Common myeloid progenitor, CD34-positive (primary cell): ENCODE data around the gene PDE11A. TPM values are rescaled to one million over a fixed set of nuclear protein-coding genes. Genes with fewer than 3 reads are reported as not detected.

Source experiments
- CTCF ChIA-PET: fragments of 350-600 bp; sonication (Branson Sonifier 250); formaldehyde crosslinking; loops from one replicate; lab custom pipeline; 2021; ENCODE audit warnings: antibody characterized with exemption; lab: Charles Lee
- POLR2A ChIA-PET: fragments of 350-600 bp; sonication (Branson Sonifier 250); formaldehyde crosslinking; loops from one replicate; lab custom pipeline; 2021; ENCODE audit warnings: antibody characterized with exemption; lab: Charles Lee
- DNase-seq, 3 donors: peaks; one replicate each; pipeline versions ENCODE4 v3.0.0 to v3.0.0-alpha.2; 2013
- H3K27ac ChIP-seq, 2 experiments: 1 replicate in 1 of 2; 2 replicates in 1 of 2; pipeline ENCODE4 v1.7.0; 2013; ENCODE audit warnings: inconsistent platforms in 2 of 2, low read length in 2 of 2, mild to moderate bottlenecking in 2 of 2, low read depth in 1 of 2, moderate library complexity in 1 of 2; ENCODE audit not compliant: severe bottlenecking in 2 of 2, insufficient read depth in 1 of 2, poor library complexity in 1 of 2
- H3K27me3 ChIP-seq, 5 experiments: replicated peaks in 2 of 5; 1 replicate in 3 of 5; 2 replicates in 2 of 5; pipeline versions ENCODE4 v1.6.1 to v1.7.0; 2013; ENCODE audit warnings: low read length in 4 of 5, mild to moderate bottlenecking in 2 of 5, moderate library complexity in 2 of 5, inconsistent platforms in 1 of 5; ENCODE audit not compliant: insufficient read depth in 5 of 5, control insufficient read depth in 4 of 5
- H3K36me3 ChIP-seq, 4 experiments: 1 replicate in 2 of 4; 2 replicates in 2 of 4; pipeline versions ENCODE4 v1.6.1 to v1.7.0; 2013; ENCODE audit warnings: low read length in 3 of 4, control low read depth in 1 of 4, mild to moderate bottlenecking in 1 of 4; ENCODE audit not compliant: control insufficient read depth in 4 of 4, insufficient read depth in 4 of 4
- H3K4me1 ChIP-seq, 4 experiments: 1 replicate in 3 of 4; 2 replicates in 1 of 4; pipeline versions ENCODE4 v1.6.1 to v1.7.1; 2013; ENCODE audit warnings: low read length in 3 of 4, mild to moderate bottlenecking in 3 of 4, control low read depth in 1 of 4, inconsistent platforms in 1 of 4, moderate library complexity in 1 of 4; ENCODE audit not compliant: control insufficient read depth in 4 of 4, insufficient read depth in 4 of 4; ENCODE audit errors: control extremely low read depth in 1 of 4
- H3K4me3 ChIP-seq, 7 experiments: 1 replicate in 4 of 7; 2 replicates in 3 of 7; pipeline versions ENCODE4 v1.5.1 to v1.7.0; 2013; ENCODE audit warnings: mild to moderate bottlenecking in 7 of 7, low read length in 6 of 7, moderate library complexity in 6 of 7, inconsistent platforms in 2 of 7, low read depth in 2 of 7, control low read depth in 1 of 7; ENCODE audit not compliant: insufficient read depth in 4 of 7, control insufficient read depth in 1 of 7; ENCODE audit errors: extremely low read depth in 1 of 7
- H3K9me3 ChIP-seq, 5 experiments: 1 replicate in 4 of 5; 2 replicates in 1 of 5; pipeline versions ENCODE4 v1.6.1 to v1.7.1; 2013; ENCODE audit warnings: low read length in 4 of 5, mild to moderate bottlenecking in 2 of 5, inconsistent platforms in 1 of 5, low read depth in 1 of 5, moderate library complexity in 1 of 5; ENCODE audit not compliant: control insufficient read depth in 4 of 5, insufficient read depth in 2 of 5; ENCODE audit errors: control extremely low read depth in 1 of 5
- WGBS: methylation state at CpG from one replicate; pipeline ENCODE4 v1.1.5; 2013; ENCODE audit not compliant: insufficient coverage; 5-methylcytosine and 5-hydroxymethylcytosine counted together
- polyA plus RNA-seq: library from polyadenylated mRNA; unstranded; fragments of 120-200 nt; gene quantifications from one replicate; pipeline ENCODE4 v1.2.1, GENCODE V29; 2013

PDE11A gene
- 0.13 TPM for polyA plus RNA-seq

DNA sequence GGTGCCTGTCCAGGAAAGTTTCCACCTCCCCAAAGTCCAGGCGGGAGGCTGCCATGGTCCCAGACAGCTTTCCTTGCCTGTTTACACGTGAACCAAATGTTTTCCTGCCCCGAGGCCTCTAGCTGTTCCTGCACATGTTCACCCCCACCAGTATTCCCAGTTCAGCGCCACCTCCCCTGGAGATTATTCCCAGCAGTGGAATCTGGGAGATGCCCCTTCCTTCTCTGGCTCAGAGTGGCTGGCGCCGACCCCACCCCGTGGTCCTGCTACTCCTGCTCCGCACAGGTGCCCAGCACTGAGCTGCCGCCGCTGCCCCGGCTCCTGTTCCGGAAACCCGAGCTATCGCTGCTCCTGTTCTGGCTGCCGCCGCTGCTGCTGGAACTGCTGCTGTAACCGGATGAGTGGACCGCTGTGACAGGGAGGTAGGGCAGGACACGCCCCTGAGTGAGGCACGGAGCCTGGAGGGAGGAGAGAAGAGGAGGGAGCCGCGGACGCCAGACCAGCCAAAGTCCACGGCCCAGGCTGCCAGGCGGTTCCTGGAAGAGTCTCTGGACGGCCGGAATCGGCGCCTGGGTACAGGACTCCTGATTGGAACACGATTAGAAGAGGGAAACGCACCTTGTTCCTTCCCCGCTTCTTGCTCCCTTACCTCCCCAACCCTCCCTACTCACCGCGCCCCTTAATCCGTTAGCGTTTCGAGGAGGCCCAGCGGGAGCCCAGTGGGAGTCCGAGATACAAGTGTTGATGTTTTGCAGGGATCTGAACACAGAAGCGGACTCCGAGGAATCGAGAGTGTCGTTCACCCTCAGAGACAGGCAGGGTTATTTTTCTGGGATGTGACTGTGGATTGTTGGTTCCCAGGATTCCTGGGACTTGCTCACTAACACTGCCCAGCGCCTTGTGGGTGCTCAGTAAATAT is at the start of gene PDE11A:
TSS of gene PDE11A (minus strand) at position 395 of the 919 bp plus-strand sequence. CDS start at position 55, 340 bp downstream.
- ChIA-PET CTCF (no interaction called here), POLR2A (no interaction called here)
- Histone ChIP-seq H3K4me1 (peaks cover 0 to 15% (median 13%) of the 10 kb centered on the region in 4 experiments), H3K27me3 (peaks cover 0 to 18% (median 2%) of the 10 kb centered on the region in 5 experiments), H3K9me3 (no peaks in the 10 kb centered on the region), H3K36me3 (no peaks in the 10 kb centered on the region), H3K4me3 (peak within 1 kb of the TSS; percentile 30 to 83 (median 65)), H3K27ac (no peak within 1 kb of the TSS)
- DNase-seq = peak; percentile 51 to 83 (median 72)
- WGBS = 6% methylated on average over 32 of the region's 44 CpGs

DNA sequence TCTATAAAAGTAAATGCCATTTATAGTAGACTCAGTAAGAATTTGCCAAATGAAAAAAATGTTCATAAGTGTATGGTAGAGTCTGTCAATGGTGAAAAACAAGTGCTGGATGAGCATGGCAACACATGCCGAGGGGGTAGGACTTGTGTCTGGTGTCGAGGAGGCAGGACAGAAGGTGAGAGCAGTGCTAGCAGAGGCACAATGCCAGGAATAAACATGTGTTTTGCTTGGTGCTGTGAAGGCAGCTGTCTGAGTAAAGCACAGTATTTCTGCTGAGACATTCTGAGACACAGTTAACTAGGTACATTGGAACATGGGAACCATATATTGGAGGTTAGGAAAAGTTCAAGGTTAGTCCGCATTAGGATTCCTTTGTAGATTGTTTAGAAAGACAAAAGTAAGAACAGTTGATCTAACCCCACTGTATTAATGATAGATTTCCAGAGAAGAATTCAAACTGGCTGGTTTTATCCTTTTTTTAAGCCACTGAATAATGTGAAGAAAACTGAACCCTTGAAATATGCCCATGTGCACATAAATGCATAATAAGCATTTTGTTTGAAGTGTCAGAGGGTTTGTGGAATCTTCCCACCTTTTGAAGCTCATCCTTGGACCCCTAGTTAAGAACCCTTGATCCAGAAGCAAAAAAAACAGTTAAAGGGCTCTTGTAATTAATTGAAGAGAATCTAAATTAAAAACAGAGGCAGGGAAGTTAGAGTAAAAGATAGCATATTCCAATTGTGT is 46.8 kb upstream of the PDE11A start:
- POLR2A ChIA-PET = no interaction called here
- CTCF ChIA-PET = interaction anchor here (0.7 to 1.6 kb wide), 4 partner anchors 9 to 295 kb away, joined by 3 to 6 read pairs (median 4); no protein-coding TSS in a partner anchor
- WGBS = 100% methylated on average over 3 of the region's 3 CpGs
- H3K27ac ChIP-seq = no peak overlapping the region
- H3K36me3 ChIP-seq = peaks cover 6 to 48% (median 29%) of the 10 kb centered on the region in 4 experiments
- DNase-seq = no peak
- H3K4me1 ChIP-seq = no peaks in the 10 kb centered on the region
- H3K27me3 ChIP-seq = no peaks in the 10 kb centered on the region
- no peaks in the 10 kb centered on the region for H3K9me3 ChIP-seq
- H3K4me3 ChIP-seq = no peak overlapping the region

DNA sequence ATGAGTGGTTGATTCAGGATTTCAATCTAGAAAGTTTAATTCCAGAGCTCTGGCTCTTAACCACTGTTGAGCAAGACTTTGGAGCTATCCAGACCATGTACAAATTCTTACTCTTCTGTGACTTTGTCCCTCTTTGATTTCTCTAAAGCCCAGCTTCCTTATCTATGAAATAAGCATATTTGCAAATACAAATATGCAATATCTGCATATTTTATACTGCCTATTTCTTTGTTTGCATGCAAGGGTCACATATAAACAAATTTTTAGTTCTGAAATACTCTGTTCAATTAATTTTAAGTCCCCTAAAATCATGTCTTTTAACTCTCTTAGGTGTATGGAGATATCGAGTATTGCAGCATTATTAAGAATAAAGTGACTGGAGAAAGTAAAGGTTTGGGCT is 45.1 kb upstream of the PDE11A start:
- no peak overlapping the region for H3K27ac ChIP-seq
- no peaks in the 10 kb centered on the region for H3K27me3 ChIP-seq
- no peak overlapping the region for H3K4me3 ChIP-seq
- WGBS = 100% methylated on average over 1 of the region's 1 CpG
- DNase-seq = no peak
- peaks cover 3 to 36% (median 22%) of the 10 kb centered on the region in 4 experiments for H3K36me3 ChIP-seq
- peaks cover 0 to 13% (median 8%) of the 10 kb centered on the region in 4 experiments for H3K4me1 ChIP-seq
- ChIA-PET CTCF (interaction anchor here (0.8 to 1.6 kb wide), 2 partner anchors 13 to 297 kb away, joined by 3 to 6 read pairs; no protein-coding TSS in a partner anchor), POLR2A (no interaction called here)
- H3K9me3 ChIP-seq = no peaks in the 10 kb centered on the region

DNA sequence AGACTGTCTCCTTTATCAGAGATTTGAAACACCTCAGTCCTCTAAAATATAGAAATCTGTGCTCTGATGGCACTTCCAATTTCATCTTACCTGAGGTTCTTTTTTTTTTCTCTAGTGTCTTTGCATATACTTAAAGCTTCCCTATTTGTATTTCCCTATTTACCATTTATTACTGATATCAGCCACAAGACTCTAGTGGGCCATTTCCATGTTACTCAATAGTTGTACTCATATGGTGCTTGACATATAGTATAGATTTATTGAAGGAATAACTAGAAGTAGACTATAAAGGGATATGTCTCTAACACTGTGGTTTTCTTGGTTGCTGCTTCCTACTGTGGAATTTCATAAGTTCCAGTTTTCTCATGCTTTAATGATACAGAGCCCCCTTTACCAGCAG is 42.7 kb upstream of the PDE11A start:
- ChIA-PET POLR2A (no interaction called here), CTCF (interaction anchor here (1.0 to 1.5 kb wide), 3 partner anchors 11 to 304 kb away, joined by 3 to 4 read pairs (median 4); no protein-coding TSS in a partner anchor)
- peaks cover 0 to 17% (median 11%) of the 10 kb centered on the region in 4 experiments for H3K36me3 ChIP-seq
- H3K27ac ChIP-seq = no peak overlapping the region
- H3K4me3 ChIP-seq = no peak overlapping the region
- H3K27me3 ChIP-seq = no peaks in the 10 kb centered on the region
- H3K4me1 ChIP-seq = peaks cover 0 to 18% (median 8%) of the 10 kb centered on the region in 4 experiments
- no peak for DNase-seq
- no peaks in the 10 kb centered on the region for H3K9me3 ChIP-seq

DNA sequence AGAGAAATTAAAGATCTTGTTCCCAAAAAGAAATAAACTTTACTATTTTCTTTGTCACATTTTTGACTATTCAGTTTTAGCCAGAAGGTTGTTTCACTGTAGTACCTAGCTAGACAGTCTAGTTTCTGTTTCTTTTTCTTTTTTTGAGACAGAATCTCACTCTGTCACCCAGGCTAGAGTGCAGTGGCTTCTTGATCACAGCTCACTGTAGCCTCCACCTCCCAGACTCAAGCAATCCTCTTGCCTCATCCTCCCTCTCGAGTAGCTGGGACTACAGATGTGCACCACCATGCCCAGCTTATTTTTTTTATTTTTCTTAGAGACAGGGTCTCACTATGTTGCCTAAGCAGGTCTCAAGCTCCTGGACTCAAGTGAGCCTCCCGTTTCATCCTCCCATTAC is 41.9 kb upstream of the PDE11A start:
- DNase-seq = no peak
- no peaks in the 10 kb centered on the region for H3K9me3 ChIP-seq
- CTCF ChIA-PET = interaction anchor here (0.8 to 1.5 kb wide), 4 partner anchors 10 to 305 kb away, joined by 3 to 4 read pairs (median 4); no protein-coding TSS in a partner anchor
- H3K27ac ChIP-seq = no peak overlapping the region
- POLR2A ChIA-PET = no interaction called here
- no peaks in the 10 kb centered on the region for H3K27me3 ChIP-seq
- peaks cover 0 to 18% (median 8%) of the 10 kb centered on the region in 4 experiments for H3K4me1 ChIP-seq
- peaks cover 0 to 15% (median 9%) of the 10 kb centered on the region in 4 experiments for H3K36me3 ChIP-seq
- no peak overlapping the region for H3K4me3 ChIP-seq
- 100% methylated on average over 1 of the region's 2 CpGs for WGBS

DNA sequence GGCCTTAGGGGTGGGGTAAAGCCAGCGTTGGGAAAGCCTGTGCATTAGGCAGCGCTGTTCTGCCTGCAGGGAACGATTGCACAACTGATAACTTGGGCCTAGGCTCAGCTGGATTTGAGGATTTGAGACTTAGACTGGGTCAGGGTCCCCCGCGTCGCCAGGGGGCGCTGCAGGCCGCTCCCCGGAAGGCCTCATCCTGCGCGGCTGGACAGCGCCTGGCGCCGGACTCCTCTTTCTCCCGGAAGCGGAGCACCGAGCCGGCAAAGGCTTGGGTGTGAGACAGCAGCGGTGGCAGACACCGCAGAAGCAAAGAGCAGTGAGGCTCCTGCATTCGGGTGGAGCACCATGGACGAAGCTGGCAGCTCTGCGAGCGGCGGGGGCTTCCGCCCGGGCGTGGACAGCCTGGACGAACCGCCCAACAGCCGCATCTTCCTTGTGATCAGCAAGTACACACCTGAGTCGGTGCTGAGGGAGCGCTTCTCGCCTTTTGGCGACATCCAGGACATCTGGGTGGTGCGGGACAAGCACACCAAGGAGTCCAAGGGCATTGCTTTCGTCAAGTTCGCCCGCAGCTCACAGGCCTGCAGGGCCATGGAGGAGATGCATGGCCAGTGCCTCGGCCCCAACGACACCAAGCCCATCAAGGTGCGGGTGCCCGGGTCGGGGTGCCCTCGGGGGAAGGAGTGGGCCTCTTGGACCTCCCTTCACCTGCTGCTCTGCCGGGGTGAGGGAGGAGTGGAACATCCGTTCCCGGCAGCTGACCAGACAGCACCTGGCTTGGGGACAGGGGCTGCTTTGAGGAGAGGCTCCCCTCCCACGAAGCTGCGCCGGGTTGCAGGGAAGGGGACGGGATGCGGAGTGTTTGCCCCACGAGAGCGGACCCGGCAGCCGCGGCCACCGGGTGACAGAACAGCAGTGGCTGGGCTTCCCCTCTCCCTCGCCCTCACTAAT is 39.9 kb upstream of the PDE11A start, which contains the start of gene RBM45:
TSS of gene RBM45 (plus strand) at position 236 of the 951 bp plus-strand sequence. CDS start at position 346, 110 bp downstream.
- Histone ChIP-seq H3K36me3 (peaks cover 0 to 6% (median 3%) of the 10 kb centered on the region in 4 experiments), H3K4me1 (peaks cover 0 to 18% (median 8%) of the 10 kb centered on the region in 4 experiments), H3K9me3 (no peaks in the 10 kb centered on the region), H3K27ac (peak within 1 kb of the TSS; percentile 81 to 84), H3K27me3 (no peaks in the 10 kb centered on the region), H3K4me3 (peak within 1 kb of the TSS; percentile 80 to 100 (median 96))
- ChIA-PET CTCF (interaction anchor here (0.6 to 2.3 kb wide), 15 partner anchors 11 to 311 kb away, joined by 3 to 9 read pairs (median 3); no protein-coding TSS in a partner anchor), POLR2A (no interaction called here)
- under 1% methylated on average over 44 of the region's 60 CpGs for WGBS
- peak; percentile 89 to 93 (median 92) for DNase-seq
